HepG2 (cell line): Measurements from ENCODE around the gene MAN1C1. TPM values are rescaled to one million over a fixed set of nuclear protein-coding genes. Genes with fewer than 3 reads are reported as not detected.

ENCODE experiments used
- ATAC-seq: fragments of 200-7000 bp; cut with Tn5 transposase; 3 replicates; pipeline ENCODE4 v1.9.1; 2020; ENCODE audit warnings: mild to moderate bottlenecking, moderate library complexity
- BruUV-seq: library from RNA; stranded (reverse); fragments of 400-500 nt; replicated peaks from 2 replicates; lab custom pipeline; 2021; lab: Mats Ljungman, UMichigan
- CTCF ChIA-PET: fragments of 300-600 bp; formaldehyde crosslinking; extraction: SDS; loops from one replicate; lab custom pipeline; 2021; ENCODE audit warnings: low total read pairs, inconsistent platforms, low intra/inter-chr PET ratio; lab: Yijun Ruan, JAX
- POLR2A ChIA-PET: fragments of 350-600 bp; sonication (Branson Sonifier 250); formaldehyde crosslinking; loops from one replicate; lab custom pipeline; 2020; ENCODE audit warnings: antibody characterized with exemption, inconsistent platforms; lab: Yijun Ruan, JAX
- DNase-seq: peaks from one replicate; pipeline ENCODE4 v3.0.0-alpha.2; 2015; ENCODE audit warnings: low spot score
- FAIRE-seq: peaks from 3 replicates; lab custom pipeline; 2011; peaks lifted over from hg19 to GRCh38; lab: Jason Lieb, UNC
- H2AFZ ChIP-seq: one replicate; pipeline ENCODE4 v1.6.1; 2011; ENCODE audit warnings: low read length, inconsistent platforms
- H3K27ac ChIP-seq: fragments of 300-600 bp; 3 replicates; pipeline ENCODE4 v1.8.0; 2011; ENCODE audit warnings: mixed run types, mild to moderate bottlenecking, mixed read lengths, low read length, inconsistent platforms; ENCODE audit not compliant: insufficient read depth; ENCODE audit errors: extremely low read length
- H3K27me3 ChIP-seq, 2 experiments: fragments of 200-600 bp in 1 of 2; 2 replicates in 1 of 2; 3 replicates in 1 of 2; pipeline versions ENCODE4 v1.6.0 to v1.8.0; 2011; ENCODE audit warnings: low read length in 2 of 2, mild to moderate bottlenecking in 2 of 2, moderate library complexity in 2 of 2, inconsistent platforms in 1 of 2; ENCODE audit not compliant: insufficient read depth in 2 of 2, control insufficient read depth in 1 of 2
- H3K36me3 ChIP-seq, 2 experiments: fragments of 200-600 bp in 1 of 2; replicated peaks in 1 of 2; 2 replicates in 1 of 2; 3 replicates in 1 of 2; pipeline versions ENCODE4 v1.5.1 to v1.8.0; 2011; ENCODE audit warnings: low read length in 2 of 2, inconsistent platforms in 1 of 2; ENCODE audit not compliant: insufficient read depth in 2 of 2, control insufficient read depth in 1 of 2
- H3K4me1 ChIP-seq: 2 replicates; pipeline ENCODE4 v1.5.1; 2012; ENCODE audit warnings: low read length, inconsistent platforms; ENCODE audit not compliant: insufficient read depth
- H3K4me2 ChIP-seq: 2 replicates; pipeline ENCODE4 v1.6.0; 2011; ENCODE audit warnings: low read depth, low read length, inconsistent platforms
- H3K4me3 ChIP-seq, 3 experiments: fragments of 200-600 bp in 1 of 3; sonication (generic), shearing (Covaris generic) in 1 of 3; replicated peaks in 1 of 3; 2 replicates each; pipeline ENCODE4 v1.5.1; 2011 to 2016; ENCODE audit warnings: low read length in 3 of 3, inconsistent platforms in 2 of 3, low read depth in 2 of 3, mild to moderate bottlenecking in 2 of 3, control low read depth in 1 of 3, mixed read lengths in 1 of 3; ENCODE audit not compliant: insufficient read depth in 1 of 3
- H3K79me2 ChIP-seq: one replicate; pipeline ENCODE4 v1.6.1; 2011; ENCODE audit warnings: low read length, inconsistent platforms; ENCODE audit not compliant: insufficient read depth
- H3K9ac ChIP-seq: 2 replicates; pipeline ENCODE4 v1.6.0; 2011; ENCODE audit warnings: mild to moderate bottlenecking, low read depth, low read length, inconsistent platforms; ENCODE audit not compliant: insufficient read depth
- H3K9me3 ChIP-seq: 2 replicates; pipeline ENCODE4 v1.5.1; 2012; ENCODE audit warnings: mild to moderate bottlenecking, low read length
- H4K20me1 ChIP-seq: 2 replicates; pipeline ENCODE4 v1.6.0; 2011; ENCODE audit warnings: inconsistent platforms, mild to moderate bottlenecking, low read length, moderate library complexity; ENCODE audit not compliant: insufficient read depth
- SETDB1 ChIP-seq: sonication (generic); formaldehyde crosslinking; IDR thresholded peaks from 2 replicates; pipeline ENCODE4 v1.5.1; 2020; ENCODE audit warnings: missing genetic modification reagents, mild to moderate bottlenecking, borderline replicate concordance
- TBL1XR1 ChIP-seq: fragments of 150-350 bp; IDR thresholded peaks from 2 replicates; pipeline ENCODE4 v1.6.1; 2014; ENCODE audit warnings: borderline replicate concordance, low read length; ENCODE audit not compliant: partially characterized antibody
- ZBTB38 ChIP-seq: sonication (generic); formaldehyde crosslinking; IDR thresholded peaks from 2 replicates; pipeline ENCODE4 v1.5.1; 2020; ENCODE audit warnings: mild to moderate bottlenecking, missing genetic modification reagents
- ZNF296 ChIP-seq: sonication (generic); formaldehyde crosslinking; conservative IDR thresholded peaks from 2 replicates; pipeline ENCODE4 v1.5.0; 2020; ENCODE audit warnings: mild to moderate bottlenecking, missing genetic modification reagents
- ZNF547 ChIP-seq: sonication (generic); formaldehyde crosslinking; IDR thresholded peaks from 2 replicates; pipeline ENCODE4 v1.5.1; 2020; ENCODE audit warnings: mild to moderate bottlenecking, missing genetic modification reagents
- ZNF678 ChIP-seq: sonication (generic); formaldehyde crosslinking; IDR thresholded peaks from 2 replicates; pipeline ENCODE4 v1.4.0; 2020; ENCODE audit warnings: mild to moderate bottlenecking, missing genetic modification reagents
- ZNF782 ChIP-seq: sonication (generic); formaldehyde crosslinking; IDR thresholded peaks from 2 replicates; pipeline ENCODE4 v1.4.0; 2020; ENCODE audit warnings: missing genetic modification reagents, mild to moderate bottlenecking, borderline replicate concordance
- ZNF788 ChIP-seq: sonication (generic); formaldehyde crosslinking; IDR thresholded peaks from 2 replicates; pipeline ENCODE4 v1.5.0; 2020; ENCODE audit warnings: mild to moderate bottlenecking, missing genetic modification reagents, borderline replicate concordance
- WGBS: methylation state at CpG from one replicate; pipeline ENCODE4 v1.1.6; 2017; ENCODE audit warnings: low lambda C conversion rate; 5-methylcytosine and 5-hydroxymethylcytosine counted together
- in situ Hi-C: cut with HindIII; loops from 2 replicates; pipeline ENCODE4 v1.10.0; 2017; ENCODE audit warnings: low pct_unique_long_range_greater_than_20kb; ENCODE audit not compliant: extremely low pct_ligation_motif_present
- intact Hi-C: fragments of 100-400 bp; cut with micrococcal nuclease; formaldehyde crosslinking; loops from one replicate; pipeline ENCODE4 v1.10.0; 2022; ENCODE audit not compliant: unreplicated experiment
- polyA plus RNA-seq, 8 experiments: library from polyadenylated mRNA; depleted of rRNA in 3 of 8; stranded (reverse) in 7 of 8; unstranded in 1 of 8; fragments of >200 nt; fragmentation: Illumina TruSeq in 4 of 8; extraction: Trizol in 4 of 8; gene quantifications; 2 replicates each; pipeline versions ENCODE4 v1.2.1 to v1.2.3, GENCODE V29; 2011 to 2016; ENCODE audit warnings: low read depth in 4 of 8, missing spikeins in 1 of 8, mixed read lengths in 1 of 8; ENCODE audit not compliant: insufficient read depth in 1 of 8
- total RNA-seq, 5 experiments: library from RNA; depleted of rRNA; stranded (reverse); fragments of >200 nt; fragmentation: Illumina TruSeq; extraction: Trizol; gene quantifications; 2 replicates each; pipeline ENCODE4 v1.2.3, GENCODE V29; 2016; ENCODE audit warnings: low read depth in 1 of 5
- TF ChIP-seq, protein P1 (sequence below): sonication (generic); formaldehyde crosslinking; IDR thresholded peaks from 2 replicates; pipeline ENCODE4 v1.4.0; 2020; ENCODE audit warnings: missing genetic modification reagents, mild to moderate bottlenecking, borderline replicate concordance
- TF ChIP-seq, protein P2 (sequence below): sonication (generic); formaldehyde crosslinking; IDR thresholded peaks from 2 replicates; pipeline ENCODE4 v1.4.0; 2020; ENCODE audit warnings: missing genetic modification reagents

The MAN1C1 gene
- total and polyA plus RNA-seq, 2 of the 13 experiments (the other 11 are each of a cell fraction or from before 2014, with no cell fraction given), result 0.18 to 0.49 TPM

DNA sequence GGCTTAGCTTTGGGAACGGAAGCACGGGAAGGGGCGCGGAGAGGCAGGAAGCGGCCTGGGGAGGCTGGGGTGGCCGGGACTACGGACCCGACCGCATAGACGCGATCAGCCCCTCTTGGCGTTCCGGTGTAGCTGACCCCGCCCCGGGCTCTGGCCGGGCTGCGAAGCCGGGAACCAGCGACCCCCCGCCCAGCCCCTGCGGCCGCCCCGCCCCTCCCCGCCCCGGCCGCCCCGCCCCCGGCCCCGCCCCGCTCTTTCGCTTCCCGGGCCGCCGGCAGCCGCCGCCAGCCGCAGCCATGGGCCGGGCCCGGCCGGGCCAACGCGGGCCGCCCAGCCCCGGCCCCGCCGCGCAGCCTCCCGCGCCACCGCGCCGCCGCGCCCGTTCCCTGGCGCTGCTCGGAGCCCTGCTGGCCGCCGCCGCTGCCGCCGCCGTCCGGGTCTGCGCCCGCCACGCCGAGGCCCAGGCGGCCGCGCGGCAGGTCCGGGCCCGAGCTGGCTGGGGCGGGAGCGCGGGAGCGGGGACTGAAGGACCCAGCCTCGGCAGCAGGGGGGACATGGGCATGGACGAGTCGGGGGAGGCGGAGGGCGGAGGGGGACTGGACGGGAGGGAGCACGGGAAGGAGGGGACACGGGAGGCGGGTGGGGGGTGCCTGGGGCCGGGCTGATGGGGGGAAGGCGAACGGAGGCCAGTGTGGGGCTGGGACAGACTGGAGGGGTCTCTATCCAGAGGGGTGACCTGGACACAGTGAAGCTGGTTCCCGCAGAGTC is 183.5 kb downstream of the MAN1C1 start, which contains the start of gene SELENON (continued):
- 0 out of 2 replicates have a peak, but pooled peaks have one; percentile 50 for TF ChIP-seq ZNF678
- TF ChIP-seq ZNF788 (CRISPR knock-in tag), result no peak
- 0 out of 2 replicates have a peak, but pooled peaks have one; percentile 24 for TF ChIP-seq ZNF547
- TF ChIP-seq TBL1XR1, result no peak

DNA sequence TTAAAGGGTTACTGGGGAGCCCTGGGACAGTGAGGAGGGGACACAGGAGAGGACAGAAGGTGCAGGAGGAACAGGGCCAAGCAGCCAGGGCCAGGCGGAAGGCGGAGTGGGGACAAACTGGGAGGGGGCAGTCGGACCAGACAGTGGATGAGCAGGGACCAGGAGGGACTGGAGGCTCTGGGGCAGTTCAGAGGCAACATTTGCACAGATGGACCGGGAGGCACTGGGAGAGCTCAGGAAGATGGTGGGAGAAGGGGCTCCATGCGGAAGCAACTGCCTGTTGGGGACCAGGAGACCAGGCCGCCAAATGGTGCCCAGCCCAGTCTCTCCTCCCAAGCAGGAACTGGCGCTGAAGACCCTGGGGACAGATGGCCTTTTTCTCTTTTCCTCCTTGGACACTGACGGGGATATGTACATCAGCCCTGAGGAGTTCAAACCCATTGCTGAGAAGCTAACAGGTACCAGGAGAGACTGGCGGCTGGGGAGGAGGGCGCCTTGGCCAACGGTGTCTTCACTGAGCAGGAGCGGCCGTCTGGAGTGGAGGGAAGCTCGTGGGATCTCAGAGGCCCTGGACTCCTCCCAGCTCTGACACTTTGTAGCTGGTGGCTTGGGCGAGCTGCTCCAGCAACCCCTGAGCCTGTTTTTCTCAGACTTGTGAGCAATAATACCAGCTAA is 184.2 kb downstream of the MAN1C1 start:
- Histone ChIP-seq H3K4me3 (peak overlapping the region; percentile 49 to 76 (median 74)), H3K9ac (peak overlapping the region; percentile 69; the same call in 1 of the 2 replicates), H3K4me1 (peaks cover 26% of the 10 kb centered on the region), H4K20me1 (no peaks in the 10 kb centered on the region), H3K27ac (no peak overlapping the region), H3K36me3 (no peaks in the 10 kb centered on the region), H3K4me2 (peak overlapping the region; percentile 92), H3K27me3 (peaks cover 0 to 6% of the 10 kb centered on the region in 2 experiments; a peak in 1 of 5 replicates), H3K9me3 (no peaks in the 10 kb centered on the region), H2AFZ (no peak overlapping the region), H3K79me2 (no peaks in the 10 kb centered on the region)
- FAIRE-seq (no peak), ATAC-seq (peak; percentile 8; the same call in 2 of the 3 replicates), DNase-seq (no peak)
- CTCF ChIA-PET, result no interaction called here
- WGBS, result 74% methylated on average over 13 of the region's 15 CpGs
- BruUV-seq, result TSS peak; percentile 42
- intact Hi-C loops, result no loop called here
- POLR2A ChIA-PET, result interaction anchor here (1.8 kb wide), 1 partner anchor 27 kb away, joined by 4 read pairs; no protein-coding TSS in a partner anchor
- in situ Hi-C loops, result loop anchor here (25.0 kb wide), 1 partner anchor 189 kb away; the partner anchor contains the start of gene MAN1C1
- TF ChIP-seq ZNF782 (CRISPR knock-in tag) (no peak), ZNF296 (peak; percentile 71; the same call in 1 of the 2 replicates), ZBTB38 (peak; percentile 48; the same call in 1 of the 2 replicates), SETDB1 (no peak)
- TF ChIP-seq, protein P1, sequence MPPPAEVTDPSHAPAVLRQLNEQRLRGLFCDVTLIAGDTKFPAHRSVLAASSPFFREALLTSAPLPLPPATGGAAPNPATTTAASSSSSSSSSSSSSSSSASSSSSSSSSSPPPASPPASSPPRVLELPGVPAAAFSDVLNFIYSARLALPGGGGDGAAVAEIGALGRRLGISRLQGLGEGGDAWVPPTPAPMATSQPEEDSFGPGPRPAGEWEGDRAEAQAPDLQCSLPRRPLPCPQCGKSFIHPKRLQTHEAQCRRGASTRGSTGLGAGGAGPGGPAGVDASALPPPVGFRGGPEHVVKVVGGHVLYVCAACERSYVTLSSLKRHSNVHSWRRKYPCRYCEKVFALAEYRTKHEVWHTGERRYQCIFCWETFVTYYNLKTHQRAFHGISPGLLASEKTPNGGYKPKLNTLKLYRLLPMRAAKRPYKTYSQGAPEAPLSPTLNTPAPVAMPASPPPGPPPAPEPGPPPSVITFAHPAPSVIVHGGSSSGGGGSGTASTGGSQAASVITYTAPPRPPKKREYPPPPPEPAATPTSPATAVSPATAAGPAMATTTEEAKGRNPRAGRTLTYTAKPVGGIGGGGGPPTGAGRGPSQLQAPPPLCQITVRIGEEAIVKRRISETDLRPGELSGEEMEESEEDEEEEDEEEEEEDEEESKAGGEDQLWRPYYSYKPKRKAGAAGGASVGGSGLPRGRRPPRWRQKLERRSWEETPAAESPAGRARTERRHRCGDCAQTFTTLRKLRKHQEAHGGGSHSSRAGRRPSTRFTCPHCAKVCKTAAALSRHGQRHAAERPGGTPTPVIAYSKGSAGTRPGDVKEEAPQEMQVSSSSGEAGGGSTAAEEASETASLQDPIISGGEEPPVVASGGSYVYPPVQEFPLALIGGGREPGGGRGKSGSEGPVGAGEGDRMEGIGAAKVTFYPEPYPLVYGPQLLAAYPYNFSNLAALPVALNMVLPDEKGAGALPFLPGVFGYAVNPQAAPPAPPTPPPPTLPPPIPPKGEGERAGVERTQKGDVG (CRISPR knock-in tag), result peak; percentile 42; the same call in 1 of the 2 replicates
- TF ChIP-seq, protein P2, sequence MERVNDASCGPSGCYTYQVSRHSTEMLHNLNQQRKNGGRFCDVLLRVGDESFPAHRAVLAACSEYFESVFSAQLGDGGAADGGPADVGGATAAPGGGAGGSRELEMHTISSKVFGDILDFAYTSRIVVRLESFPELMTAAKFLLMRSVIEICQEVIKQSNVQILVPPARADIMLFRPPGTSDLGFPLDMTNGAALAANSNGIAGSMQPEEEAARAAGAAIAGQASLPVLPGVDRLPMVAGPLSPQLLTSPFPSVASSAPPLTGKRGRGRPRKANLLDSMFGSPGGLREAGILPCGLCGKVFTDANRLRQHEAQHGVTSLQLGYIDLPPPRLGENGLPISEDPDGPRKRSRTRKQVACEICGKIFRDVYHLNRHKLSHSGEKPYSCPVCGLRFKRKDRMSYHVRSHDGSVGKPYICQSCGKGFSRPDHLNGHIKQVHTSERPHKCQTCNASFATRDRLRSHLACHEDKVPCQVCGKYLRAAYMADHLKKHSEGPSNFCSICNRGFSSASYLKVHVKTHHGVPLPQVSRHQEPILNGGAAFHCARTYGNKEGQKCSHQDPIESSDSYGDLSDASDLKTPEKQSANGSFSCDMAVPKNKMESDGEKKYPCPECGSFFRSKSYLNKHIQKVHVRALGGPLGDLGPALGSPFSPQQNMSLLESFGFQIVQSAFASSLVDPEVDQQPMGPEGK (CRISPR knock-in tag), result 0 out of 2 replicates have a peak, but pooled peaks have one; percentile 15
